NCI-H2081 (cell line): ENCODE data around the gene GRM8.

Source experiments
- DNase-seq, 2 experiments: peaks; one replicate each; lab custom pipeline; 2025; lab: John Stamatoyannopoulos, UW

Gene GRM8

GRCh38 chr7:126436213-126436868 lies 816.4 kb downstream of the GRM8 start:
- no peak for DNase-seq

- no peak for DNase-seq
Measured at GRCh38 chr7:126426652-126427051, 826.1 kb downstream of the GRM8 start.

- DNase-seq: no peak
Measured at GRCh38 chr7:126424985-126425384, 827.8 kb downstream of the GRM8 start.

GRCh38 chr7:126419047-126419446 lies 833.7 kb downstream of the GRM8 start:
- DNase-seq: no peak

GRCh38 chr7:126411821-126412383 lies 840.8 kb downstream of the GRM8 start:
- DNase-seq: no peak

- DNase-seq: no peak
Measured at GRCh38 chr7:126411032-126411820, 841.5 kb downstream of the GRM8 start.

- DNase-seq: no peak
Measured at GRCh38 chr7:126403040-126403439, 849.7 kb downstream of the GRM8 start.

- no peak for DNase-seq
Measured at GRCh38 chr7:126401918-126402317, 850.8 kb downstream of the GRM8 start.

GRCh38 chr7:126398851-126399529 lies 853.8 kb downstream of the GRM8 start:
- no peak for DNase-seq

GRCh38 chr7:126398285-126398684 lies 854.5 kb downstream of the GRM8 start:
- no peak for DNase-seq

- DNase-seq: no peak
Measured at GRCh38 chr7:126394406-126394805, 858.3 kb downstream of the GRM8 start.
